Measurements from ENCODE around the gene NDRG4.

DNA sequence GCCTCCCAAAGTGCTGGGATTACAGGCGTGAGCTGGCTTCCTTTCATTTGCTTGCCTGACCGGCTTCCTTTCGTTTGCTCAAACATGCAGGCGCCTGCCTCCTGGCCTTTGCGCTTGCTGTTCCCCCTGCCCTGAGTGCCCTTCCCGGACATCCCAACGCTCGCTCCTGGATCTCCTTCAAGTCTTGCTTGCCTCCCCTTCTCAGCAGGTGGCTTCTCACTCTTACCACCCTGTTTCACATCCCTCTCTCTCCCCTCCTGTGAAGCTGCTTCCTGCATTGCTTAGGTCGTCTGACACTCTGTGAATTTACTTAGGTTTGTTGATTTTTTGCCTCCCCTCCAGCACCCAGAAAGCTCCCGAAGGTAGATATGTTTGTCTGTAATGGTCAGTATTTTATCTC is 25.6 kb upstream of the NDRG4 start:
- TF ChIP-seq, protein P1, sequence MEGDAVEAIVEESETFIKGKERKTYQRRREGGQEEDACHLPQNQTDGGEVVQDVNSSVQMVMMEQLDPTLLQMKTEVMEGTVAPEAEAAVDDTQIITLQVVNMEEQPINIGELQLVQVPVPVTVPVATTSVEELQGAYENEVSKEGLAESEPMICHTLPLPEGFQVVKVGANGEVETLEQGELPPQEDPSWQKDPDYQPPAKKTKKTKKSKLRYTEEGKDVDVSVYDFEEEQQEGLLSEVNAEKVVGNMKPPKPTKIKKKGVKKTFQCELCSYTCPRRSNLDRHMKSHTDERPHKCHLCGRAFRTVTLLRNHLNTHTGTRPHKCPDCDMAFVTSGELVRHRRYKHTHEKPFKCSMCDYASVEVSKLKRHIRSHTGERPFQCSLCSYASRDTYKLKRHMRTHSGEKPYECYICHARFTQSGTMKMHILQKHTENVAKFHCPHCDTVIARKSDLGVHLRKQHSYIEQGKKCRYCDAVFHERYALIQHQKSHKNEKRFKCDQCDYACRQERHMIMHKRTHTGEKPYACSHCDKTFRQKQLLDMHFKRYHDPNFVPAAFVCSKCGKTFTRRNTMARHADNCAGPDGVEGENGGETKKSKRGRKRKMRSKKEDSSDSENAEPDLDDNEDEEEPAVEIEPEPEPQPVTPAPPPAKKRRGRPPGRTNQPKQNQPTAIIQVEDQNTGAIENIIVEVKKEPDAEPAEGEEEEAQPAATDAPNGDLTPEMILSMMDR (conservative IDR thresholded peaks at IDR 0.05; ENCODE audit: low read depth in 2 of 2) = no peak
- TF ChIP-seq, protein P2, sequence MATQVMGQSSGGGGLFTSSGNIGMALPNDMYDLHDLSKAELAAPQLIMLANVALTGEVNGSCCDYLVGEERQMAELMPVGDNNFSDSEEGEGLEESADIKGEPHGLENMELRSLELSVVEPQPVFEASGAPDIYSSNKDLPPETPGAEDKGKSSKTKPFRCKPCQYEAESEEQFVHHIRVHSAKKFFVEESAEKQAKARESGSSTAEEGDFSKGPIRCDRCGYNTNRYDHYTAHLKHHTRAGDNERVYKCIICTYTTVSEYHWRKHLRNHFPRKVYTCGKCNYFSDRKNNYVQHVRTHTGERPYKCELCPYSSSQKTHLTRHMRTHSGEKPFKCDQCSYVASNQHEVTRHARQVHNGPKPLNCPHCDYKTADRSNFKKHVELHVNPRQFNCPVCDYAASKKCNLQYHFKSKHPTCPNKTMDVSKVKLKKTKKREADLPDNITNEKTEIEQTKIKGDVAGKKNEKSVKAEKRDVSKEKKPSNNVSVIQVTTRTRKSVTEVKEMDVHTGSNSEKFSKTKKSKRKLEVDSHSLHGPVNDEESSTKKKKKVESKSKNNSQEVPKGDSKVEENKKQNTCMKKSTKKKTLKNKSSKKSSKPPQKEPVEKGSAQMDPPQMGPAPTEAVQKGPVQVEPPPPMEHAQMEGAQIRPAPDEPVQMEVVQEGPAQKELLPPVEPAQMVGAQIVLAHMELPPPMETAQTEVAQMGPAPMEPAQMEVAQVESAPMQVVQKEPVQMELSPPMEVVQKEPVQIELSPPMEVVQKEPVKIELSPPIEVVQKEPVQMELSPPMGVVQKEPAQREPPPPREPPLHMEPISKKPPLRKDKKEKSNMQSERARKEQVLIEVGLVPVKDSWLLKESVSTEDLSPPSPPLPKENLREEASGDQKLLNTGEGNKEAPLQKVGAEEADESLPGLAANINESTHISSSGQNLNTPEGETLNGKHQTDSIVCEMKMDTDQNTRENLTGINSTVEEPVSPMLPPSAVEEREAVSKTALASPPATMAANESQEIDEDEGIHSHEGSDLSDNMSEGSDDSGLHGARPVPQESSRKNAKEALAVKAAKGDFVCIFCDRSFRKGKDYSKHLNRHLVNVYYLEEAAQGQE (IDR thresholded peaks at IDR 0.05; ENCODE audit: unreplicated experiment) = no peak
- TF ChIP-seq EZH2phosphoT487 (IDR thresholded peaks at IDR 0.05; ENCODE audit: unreplicated experiment) (no peak), EZH2 (IDR thresholded peaks at IDR 0.05; ENCODE audit: low read depth, unreplicated experiment) (no peak)
